NCI-H2227 treated with DMSO at 0.1 percent for 48 hours (cell line): Measurements from ENCODE around the gene ADRA2C.

ENCODE experiments used
- DNase-seq: peaks from one replicate; lab custom pipeline; 2025; lab: John Stamatoyannopoulos, UW

ADRA2C gene

DNA sequence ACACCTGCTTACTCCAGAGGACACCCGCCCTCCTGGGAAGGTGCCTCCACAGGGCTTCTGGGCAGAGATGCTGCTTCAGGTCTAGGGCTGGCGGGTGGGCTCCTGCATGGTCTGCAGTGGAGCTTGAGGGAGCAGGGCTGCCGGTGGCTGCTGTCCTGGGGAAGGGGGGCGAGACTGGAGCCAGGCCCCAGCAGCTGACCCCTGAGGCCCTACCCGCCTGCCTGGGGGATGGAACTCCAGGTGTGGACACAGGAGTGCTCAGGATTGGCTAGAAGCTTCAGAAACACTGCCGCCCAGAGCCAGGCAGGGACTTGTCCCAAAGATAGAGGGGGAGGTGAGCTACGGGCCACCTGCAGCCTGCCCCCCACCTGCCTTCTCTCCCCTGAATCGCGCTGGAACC is 33.0 kb upstream of the ADRA2C start:
- DNase-seq: no peak

- no peak for DNase-seq
Measured at GRCh38 chr4:3735196-3735595, 31.0 kb upstream of the ADRA2C start.

DNA sequence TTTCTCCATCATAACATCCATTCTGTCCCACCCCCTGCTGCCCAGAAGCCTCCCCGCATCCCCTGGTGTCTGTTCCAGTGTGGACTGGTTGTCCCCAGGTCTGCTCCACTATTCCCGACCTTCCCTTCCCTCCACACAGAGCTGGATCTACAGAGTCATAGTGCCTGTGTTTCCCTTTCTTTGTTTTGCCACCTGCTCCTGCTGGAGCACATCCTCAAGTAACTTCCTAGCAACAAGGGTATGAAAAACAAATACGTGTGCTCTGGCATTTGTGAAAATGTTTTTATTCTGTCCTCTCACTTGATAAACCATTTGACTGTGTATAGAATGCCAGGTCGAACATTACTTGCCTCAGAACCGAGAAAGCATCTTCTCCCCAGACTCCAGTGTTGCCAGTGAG is 29.9 kb upstream of the ADRA2C start:
- DNase-seq: no peak

- no peak for DNase-seq
Measured at GRCh38 chr4:3736806-3737205, 29.4 kb upstream of the ADRA2C start.

DNA sequence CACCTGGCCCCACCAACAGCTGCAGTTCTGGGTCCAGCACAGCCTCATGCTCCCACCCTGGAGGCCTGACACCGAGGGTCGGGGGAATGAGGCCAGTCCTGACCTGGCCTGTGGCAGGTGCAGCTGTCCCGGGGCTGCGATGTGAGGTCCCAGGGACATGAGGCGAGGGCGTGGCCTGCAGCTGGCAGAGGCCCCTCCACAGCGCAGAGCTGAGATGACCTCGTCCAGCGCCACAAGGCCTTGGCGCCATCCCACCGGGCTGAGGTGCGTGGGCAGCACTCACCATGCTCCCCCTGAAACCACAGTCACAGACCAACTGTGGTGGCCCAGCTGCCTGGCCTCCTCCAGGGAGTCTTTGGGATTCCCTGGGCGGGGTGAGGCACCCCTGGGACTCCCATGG is 26.6 kb upstream of the ADRA2C start:
- DNase-seq: no peak

- no peak for DNase-seq
Measured at GRCh38 chr4:3740256-3740655, 25.9 kb upstream of the ADRA2C start.

- no peak for DNase-seq
Measured at GRCh38 chr4:3741217-3742011, 24.8 kb upstream of the ADRA2C start.

DNA sequence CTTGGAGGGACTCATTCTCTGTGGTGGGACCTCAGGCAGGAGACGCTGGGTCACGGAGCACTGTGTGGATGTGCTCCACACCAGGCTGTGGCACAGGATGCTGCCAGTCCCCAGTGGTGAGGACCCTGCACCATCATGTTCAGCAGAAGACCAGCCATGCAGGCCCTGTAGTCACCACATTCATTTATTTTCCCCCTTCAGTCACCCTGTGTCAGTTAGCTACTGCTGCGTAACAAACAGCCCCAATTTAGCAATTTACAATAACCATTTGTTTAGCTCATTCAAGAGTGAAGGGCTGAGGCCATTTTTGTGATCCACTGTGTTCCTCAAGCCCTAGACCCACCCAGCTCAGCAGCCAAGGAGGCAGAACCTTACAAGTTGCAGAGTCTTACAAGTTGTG is 23.6 kb upstream of the ADRA2C start:
- DNase-seq: no peak

GRCh38 chr4:3744232-3744631 is 22.0 kb upstream of the ADRA2C start:
- no peak for DNase-seq

DNA sequence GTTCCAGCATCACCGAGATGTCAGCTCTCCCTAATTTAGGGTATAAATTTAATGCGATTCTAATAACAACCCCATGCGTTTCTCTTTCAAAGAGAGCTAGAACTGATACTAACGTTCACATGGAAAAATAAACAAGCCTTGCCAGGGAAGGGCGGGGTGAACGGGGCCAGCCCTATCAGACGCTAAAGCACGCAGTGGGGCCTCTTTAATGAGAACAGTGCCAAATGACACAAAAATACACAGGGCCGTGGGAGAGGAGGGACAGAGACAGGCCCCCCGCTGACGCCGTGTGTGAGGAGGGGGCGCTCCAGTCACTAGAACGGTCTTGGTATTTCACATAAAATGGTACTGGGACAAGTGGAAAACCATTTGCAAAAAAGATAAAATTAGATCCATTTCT is 21.3 kb upstream of the ADRA2C start:
- DNase-seq: no peak

GRCh38 chr4:3745886-3746656 is 20.1 kb upstream of the ADRA2C start:
- DNase-seq: no peak

DNA sequence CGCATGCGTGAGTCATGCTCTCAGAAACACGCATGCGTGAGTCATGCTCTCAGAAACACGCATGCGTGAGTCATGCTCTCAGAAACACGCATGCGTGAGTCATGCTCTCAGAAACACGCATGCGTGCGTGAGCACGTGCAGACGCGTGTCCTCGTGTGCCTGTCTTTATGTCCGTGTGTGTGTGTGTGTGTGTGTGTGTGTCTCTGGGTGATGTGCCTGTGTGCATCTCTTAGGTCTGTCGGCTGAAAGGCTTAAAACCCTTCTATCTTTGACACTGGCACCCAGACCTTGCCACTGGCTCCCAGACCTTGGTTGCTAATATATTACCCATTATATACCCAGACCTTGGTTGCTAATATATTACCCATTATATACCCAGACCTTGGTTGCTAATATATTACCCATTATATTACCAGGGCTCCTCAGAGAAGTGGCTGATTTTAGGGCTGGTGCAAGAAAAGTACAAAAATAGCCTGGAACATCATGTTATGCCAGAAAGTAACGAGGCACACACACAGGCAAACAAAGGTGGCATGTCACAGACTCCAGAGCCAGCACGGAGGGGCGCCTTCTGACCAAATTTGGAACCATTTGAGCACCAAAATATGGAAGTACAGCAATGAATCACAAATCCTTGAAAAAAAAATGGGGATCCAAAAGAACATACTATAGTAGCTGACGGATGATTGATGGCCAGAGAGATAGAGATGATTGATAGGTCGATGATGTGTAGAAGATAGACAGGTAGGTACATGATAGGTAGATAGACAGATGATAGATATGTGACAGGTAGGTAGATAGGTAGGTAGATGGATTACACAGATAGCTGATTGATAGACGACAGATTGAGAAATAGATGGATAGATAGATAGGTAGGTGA is 19.2 kb upstream of the ADRA2C start:
- DNase-seq: no peak

DNA sequence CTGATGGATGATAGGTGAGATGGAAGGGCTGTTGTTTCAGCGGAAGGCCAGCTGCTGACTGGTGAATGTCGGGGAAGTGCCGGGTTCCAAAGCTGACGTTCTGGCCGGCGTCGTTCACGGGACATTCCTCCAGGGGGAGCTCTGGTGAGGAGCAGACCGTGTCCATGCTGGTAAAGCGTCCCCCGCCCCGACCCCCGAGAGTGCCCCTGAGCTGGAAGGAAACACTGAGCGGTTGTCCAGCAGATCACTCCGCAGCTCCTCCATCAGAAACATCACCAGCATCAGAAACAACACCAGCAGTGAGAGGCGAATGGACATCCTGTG is 18.6 kb upstream of the ADRA2C start:
- no peak for DNase-seq

DNA sequence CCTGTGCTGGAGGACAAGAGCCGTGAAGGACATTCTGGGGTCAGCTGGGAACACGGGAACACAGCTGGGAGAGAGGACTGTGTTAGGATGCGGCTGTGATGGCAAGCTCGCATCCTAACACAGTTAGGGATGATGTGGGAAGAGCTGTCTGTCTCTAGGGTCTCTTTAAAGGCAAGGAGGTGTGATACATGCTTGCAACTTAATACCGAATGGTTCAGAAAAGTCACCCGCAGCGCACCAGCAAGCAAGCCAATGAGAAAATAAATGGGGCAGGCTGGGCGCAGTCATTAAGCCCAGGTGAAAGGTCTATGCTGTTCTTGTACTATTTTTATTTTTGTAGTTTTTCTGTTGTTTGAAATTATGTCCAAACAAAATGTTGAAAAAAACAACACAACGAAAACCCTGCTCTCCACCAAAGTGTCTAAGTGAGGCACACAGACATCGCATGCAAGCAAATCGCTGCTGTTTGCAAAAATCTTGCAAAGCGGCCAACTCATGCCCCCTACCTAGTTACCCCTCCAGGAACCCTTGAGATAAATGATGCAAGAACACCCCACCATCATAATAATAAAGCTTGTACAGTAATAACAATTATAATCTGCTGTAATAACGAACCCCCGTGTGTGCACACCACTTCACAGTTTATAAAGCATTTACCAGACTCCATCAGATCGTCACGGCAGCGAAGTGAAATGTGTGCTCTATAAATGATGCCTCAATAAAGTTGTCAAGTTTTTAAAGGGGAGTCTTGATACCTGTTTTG is 17.9 kb upstream of the ADRA2C start:
- DNase-seq: no peak

DNA sequence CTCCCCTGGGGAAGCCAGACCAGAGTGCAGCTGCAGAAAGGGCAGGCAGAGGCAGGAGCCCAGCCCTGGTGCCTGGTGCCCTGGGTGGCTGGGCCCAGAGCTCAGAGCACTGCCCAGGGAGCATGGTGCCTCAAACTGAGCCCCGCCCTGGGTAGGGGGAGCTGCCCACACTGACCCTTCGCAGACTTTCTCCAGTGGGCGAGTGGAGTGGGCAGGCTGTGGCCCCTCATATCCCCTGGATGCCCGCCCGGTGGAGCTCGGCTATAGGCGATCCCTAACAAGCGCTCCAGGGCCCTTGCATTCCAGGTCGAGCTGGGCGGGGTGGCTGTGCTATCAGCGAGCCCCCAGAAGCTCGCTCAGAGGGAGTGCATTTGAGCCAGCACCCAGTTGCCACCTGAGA is 17.1 kb upstream of the ADRA2C start:
- no peak for DNase-seq

DNA sequence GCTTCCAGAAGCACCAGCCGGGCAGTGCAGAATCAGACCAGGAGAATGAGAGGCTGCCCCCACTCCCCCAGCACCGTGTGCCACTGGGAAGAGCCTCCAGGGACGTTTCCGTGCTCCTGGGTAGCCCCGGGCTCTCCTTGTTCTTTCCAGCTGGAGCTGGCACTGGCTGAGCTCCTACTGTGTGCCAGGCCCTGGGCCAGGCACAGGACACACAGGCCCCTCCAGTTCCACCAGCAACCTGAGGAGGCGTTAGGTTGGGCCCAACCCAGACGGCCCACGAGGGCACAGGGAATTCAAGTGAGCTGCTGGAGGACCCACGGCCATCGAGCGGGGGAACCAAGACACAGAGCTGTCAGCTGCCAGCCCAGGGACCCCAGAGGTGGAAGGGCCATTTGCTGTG is 15.9 kb upstream of the ADRA2C start:
- DNase-seq: no peak

DNA sequence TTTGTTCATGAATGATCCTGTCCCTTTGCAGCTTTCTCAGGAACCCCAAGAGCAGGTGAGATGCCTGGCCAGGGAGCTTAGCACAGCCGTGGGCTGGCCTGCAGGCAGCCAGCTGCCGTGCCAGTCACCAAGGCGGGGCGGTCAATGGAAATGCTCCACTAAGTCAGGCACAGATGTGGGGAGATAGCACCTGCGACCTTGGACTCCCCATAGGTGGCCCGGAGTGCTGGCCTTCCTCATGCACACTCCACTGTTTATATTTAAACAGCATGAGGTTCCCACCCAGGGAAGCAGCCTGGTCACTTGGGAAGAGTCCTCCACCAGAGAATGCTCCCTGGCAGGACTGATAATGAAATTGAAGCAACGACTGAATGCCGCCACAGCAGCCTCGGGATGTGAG is 14.2 kb upstream of the ADRA2C start:
- DNase-seq: no peak

DNA sequence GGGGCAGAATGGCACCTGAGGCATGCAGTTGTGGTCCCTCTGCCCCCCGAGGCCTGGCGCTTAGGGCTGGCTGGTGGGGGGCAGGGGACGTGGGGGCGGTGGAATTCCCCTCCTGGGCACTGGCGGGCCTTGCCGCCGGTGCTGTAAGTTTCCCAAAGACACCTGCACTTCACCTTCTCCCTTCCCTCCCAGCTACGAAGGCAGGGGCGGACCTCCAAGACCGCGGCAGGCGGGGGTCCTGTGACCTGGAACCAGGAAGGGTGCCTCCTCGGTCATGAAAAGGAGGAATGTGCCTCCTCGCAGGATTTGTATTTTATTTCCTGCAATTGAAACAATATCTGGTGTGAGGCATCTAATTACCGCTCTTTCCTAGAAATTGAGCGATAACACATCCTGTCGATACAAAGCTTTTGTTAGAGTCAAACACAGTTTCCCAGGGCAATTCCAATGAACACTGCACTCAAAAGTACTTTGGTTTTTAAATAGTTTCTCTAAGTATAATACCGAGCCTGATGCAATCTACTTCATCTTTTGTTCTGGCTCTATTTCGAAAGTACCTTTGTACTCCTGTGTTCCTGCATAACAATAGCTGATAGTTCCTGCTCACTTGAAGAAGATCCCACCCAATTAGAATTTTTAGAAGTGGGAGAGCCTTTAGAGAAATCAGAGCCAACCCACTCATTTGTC is 12.3 kb upstream of the ADRA2C start:
- DNase-seq: no peak

- no peak for DNase-seq
Measured at GRCh38 chr4:3756343-3757059, 9.7 kb upstream of the ADRA2C start.

GRCh38 chr4:3759236-3759635 is 6.9 kb upstream of the ADRA2C start:
- no peak for DNase-seq

DNA sequence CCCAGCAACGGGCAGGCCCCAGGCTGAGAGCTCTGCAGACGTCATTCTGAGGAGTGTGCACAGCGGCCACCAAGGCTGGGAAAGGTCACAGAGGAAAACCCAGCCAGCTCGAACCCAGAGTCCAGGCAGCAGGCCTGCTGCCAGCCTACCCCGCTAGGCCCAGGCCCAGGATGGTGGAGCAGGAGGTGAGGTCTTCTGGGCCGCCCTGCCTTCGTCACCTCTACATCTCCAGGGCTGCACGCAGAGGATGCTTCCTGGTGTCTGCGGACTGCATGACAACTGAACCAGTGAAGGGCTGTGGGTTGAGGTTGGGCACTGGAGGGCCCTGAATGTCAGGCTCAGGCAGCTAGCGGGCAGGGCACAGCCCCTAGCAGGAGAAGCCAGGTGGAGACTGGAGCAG is 5.8 kb upstream of the ADRA2C start:
- DNase-seq: no peak
